ENCODE results near the gene TMED6.
"Not testable (repeated sequence)": the region's sequence is repeated elsewhere in the genome, so short reads cannot be mapped to it uniquely, and the experiment has no call there.

TMED6 gene

DNA sequence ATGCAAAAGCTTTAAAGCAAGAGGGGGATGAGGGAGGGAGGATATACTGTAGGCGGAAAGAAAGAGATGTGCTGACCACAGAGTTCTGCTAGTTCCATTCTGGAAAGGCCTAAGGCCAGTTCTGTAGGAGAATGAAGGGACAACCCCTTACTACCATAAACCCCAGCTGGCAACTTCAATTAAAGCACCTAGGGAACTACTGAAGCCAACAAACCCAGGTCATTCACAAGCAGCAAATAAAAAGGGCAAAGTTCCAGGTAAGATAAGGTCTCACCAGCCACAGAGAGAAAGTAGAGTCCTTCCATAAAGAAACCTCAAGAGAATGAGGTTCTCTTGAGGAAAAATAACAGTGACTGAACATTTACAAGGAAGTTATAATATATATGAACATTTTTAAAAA, 21.4 kb upstream of the TMED6 start:
- no peak for FAIRE-seq
- no peak for DNase-seq (ENCODE audit: insufficient read length, low spot score)
- no peak for TF ChIP-seq POLR2A (IDR thresholded peaks at IDR 0.05; ENCODE audit: low read depth, low read length)

DNA sequence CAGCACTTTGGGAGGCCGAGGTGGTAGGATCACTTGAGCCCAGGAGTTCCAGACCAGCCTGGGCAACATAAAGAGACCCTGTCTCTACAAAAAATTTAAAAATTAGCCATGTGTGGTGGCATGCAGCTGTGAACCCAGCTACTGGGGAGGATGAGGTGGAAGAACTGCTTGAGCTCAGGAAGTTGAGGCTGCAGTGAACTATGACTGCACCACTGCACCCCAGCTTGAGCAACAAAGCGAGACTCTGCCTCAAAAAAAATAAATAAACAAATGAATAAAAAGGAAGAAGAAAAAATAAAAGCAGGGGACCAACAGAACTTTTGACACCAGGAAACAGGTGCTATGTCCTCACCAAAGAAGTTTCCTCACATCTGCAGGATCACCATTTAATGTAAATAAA, 20.0 kb upstream of the TMED6 start:
- FAIRE-seq (no peak), DNase-seq (ENCODE audit: insufficient read length, low spot score) (no peak)
- TF ChIP-seq POLR2A (IDR thresholded peaks at IDR 0.05; ENCODE audit: low read depth, low read length) = no peak

DNA sequence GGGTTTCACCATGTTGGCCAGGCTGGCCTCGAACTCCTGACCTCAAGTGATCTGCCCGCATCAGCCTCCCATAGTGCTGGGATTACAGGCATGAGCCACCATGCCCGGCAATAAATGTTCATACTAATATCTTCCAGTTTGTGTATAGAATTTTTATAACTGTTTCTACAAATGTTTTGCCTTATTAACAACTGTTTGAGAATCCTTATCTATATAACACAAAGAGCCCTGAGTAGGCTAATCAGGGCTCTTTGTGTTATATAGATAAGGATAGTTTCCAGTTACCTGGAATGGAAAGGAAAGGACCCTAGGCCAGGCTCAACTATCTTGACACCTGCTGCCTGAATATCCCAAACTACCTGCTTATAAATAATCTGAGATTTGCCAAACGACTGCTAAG, 17.3 kb upstream of the TMED6 start:
- no peak for FAIRE-seq
- TF ChIP-seq POLR2A (IDR thresholded peaks at IDR 0.05; ENCODE audit: low read depth, low read length) = no peak
- DNase-seq (ENCODE audit: insufficient read length, low spot score) = no peak

DNA sequence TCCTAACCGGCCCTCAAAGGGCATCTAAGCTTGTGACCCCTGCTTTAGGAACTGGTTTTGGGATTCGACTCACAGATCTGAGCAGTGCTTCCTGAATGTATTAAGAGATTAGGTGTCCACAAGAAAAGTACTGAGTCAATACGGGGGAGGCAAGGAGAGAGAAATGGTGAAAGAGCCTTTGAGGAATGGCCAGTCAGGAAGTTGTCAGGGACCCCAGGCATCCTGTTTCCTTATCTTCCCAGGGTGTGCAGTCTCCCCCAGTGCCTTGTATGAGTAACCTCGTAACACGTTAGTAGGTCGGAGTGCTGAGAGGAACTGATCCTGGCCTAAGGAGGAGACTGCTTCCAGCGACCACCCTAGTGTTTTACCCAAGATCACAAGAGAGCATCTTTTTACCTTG, 16.4 kb upstream of the TMED6 start:
- DNase-seq (ENCODE audit: insufficient read length, low spot score) = no peak
- no peak for TF ChIP-seq POLR2A (IDR thresholded peaks at IDR 0.05; ENCODE audit: low read depth, low read length)
- no peak for FAIRE-seq

DNA sequence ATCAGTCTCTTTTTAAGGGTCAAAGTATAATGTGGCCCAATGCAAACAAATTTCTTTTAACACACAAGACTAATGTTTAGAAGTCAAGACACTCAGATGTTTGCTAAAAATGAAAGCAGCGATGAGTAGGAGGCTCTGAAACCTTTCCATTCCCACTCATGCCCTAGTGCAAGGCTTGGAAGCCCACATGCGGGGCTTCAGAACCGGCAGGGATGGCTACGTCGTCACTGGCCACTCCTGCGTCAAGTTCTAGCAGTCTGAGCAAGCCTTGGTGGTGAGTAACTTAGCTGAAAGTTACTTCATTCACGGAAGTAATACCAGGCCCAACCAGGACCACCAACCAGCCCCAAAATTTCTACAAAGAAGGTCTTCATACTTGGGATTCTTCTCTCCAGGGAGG, 14.8 kb upstream of the TMED6 start:
- TF ChIP-seq POLR2A (IDR thresholded peaks at IDR 0.05; ENCODE audit: low read depth, low read length) = no peak
- FAIRE-seq = no peak
- DNase-seq (ENCODE audit: insufficient read length, low spot score) = no peak

DNA sequence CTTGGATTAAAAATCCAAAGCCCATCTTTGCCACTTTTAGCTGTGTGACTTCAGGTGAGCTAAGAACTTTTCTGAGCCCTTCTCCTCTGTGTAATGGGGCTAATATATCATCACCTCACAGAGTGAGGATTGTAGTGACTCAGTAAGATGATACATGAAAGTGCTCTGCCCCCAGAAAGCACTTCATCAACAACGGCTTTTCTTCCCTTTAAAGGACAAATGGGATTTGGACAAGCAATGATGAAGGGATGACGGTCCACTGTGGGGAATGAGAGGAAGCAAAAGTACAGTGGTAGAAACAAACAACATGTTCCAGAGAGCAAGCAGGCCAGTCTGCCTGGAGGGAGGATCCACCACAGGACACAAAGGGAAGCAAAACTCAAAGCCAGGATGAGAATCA, 14.3 kb upstream of the TMED6 start:
- no peak for TF ChIP-seq POLR2A (IDR thresholded peaks at IDR 0.05; ENCODE audit: low read depth, low read length)
- FAIRE-seq (no peak), DNase-seq (ENCODE audit: insufficient read length, low spot score) (no peak)

DNA sequence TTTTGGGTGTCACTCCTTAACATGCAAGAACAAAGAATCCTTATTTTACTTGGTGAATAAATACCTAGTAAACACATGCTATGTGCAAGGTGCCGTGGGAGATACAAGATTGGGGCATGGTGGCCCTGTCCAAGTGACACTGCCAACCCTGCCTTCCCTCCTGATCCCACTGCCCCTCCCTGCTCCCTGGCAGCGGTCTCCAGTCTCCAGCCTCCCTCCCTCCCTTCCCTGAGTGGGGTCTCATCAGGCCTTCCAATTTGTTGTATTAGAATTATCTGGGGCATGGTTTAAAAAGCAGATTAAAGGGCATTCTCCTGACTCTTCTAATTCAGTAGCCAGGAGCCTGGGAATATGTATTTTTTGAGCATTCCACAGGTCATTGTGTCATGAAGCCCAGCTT, 12.5 kb upstream of the TMED6 start:
- DNase-seq (ENCODE audit: insufficient read length, low spot score) (no peak), FAIRE-seq (no peak)

DNA sequence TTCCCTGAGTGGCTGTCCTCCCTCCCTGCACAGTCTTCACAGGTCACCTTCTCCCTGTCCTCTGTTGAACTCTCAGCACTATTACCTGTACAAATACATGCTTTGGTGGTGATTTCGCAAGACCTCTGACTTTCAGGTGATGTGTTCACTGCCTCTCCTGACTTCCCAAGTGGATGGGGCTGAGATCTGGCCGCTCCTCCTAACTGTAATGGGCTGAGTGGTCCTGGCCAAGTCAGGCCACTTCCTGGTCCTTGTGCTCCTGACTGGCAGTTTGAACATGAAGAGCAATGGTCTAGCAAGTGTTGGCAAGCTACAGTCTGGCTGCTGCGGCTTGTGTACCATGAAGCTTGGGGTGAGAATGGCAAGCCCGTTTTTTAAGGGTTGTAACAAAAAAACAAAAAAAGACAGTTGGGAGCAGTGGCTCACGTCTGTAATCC, 11.7 kb upstream of the TMED6 start:
- DNase-seq (ENCODE audit: insufficient read length, low spot score) = no peak
- TF ChIP-seq POLR2A (IDR thresholded peaks at IDR 0.05; ENCODE audit: low read depth, low read length) = no peak
- FAIRE-seq = no peak

More for the DNA sequence above, 12.5 kb upstream of the TMED6 start:
- no peak for TF ChIP-seq POLR2A (IDR thresholded peaks at IDR 0.05; ENCODE audit: low read depth, low read length)

DNA sequence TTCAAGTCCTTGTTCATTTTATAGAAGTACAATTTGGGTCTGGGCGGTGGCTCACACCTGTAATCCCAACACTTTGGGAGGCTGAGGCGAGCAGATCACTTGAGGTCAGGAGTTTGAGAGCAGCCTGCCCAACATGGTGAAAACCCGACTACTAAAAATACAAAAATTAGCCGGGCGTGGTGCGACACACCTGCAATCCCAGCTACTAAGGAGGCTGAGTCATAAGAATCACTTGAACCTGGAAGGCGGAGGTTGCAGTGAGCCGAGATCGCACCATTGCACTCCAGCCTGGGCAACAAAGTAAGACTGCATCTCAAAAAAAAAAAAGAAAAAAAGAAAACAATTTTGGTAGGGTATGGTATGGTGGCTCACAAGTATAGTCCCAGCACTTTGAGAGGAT, 8.5 kb upstream of the TMED6 start:
- not testable (repeated sequence) for FAIRE-seq; DNase-seq (ENCODE audit: insufficient read length, low spot score)

DNA sequence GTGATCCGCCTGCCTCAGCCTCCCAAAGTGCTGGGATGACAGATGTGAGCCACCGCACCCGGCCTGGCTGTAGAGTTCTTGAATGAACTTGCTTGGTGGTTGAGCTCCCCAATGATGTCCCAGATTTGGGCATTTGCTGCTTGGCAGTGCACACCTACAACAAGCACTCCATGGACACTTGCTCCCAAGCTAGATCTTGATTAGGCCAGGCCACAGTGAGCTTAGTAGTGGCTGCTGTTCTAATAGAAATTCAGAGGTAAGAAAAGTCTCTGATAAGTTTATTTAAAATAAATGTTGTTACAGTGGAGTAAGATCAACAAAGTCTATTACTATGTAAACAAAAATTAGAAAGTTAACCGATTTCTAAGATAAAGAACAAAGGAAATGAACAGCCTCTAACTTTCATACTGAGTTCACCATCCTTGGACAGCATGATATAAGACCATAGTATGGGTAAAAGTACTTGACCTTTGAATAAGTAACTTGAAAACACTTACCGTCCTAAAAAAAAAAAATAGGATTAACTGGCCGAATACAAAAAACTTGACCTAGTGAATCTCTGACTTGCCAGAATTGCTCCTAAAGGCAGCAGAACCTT, 951 bp downstream of the TMED6 start:
- no peak for TF ChIP-seq POLR2A (IDR thresholded peaks at IDR 0.05; ENCODE audit: low read depth, low read length)
- DNase-seq (ENCODE audit: insufficient read length, low spot score) = no peak
- no peak for FAIRE-seq

DNA sequence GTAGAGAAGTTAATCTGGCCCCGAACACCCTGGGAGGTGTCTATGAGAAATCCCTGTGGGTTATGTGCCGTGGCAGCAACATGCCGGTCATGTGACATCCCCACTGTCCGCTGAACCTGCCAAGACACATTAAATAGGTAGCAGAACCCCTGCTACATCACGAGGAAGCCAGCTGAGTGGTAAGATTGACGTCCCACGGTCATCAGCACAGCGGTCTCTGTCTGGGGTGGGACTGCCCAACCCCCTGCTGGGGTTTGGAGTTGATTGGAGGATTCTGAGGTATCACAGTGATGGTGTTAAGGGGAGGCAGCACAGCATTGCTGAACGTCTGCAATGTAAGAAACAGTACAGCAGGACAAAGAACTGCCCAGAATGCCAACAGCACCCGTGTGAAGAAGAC, 2.0 kb downstream of the TMED6 start:
- no peak for DNase-seq (ENCODE audit: insufficient read length, low spot score)
- no peak for FAIRE-seq
- no peak for TF ChIP-seq POLR2A (IDR thresholded peaks at IDR 0.05; ENCODE audit: low read depth, low read length)

DNA sequence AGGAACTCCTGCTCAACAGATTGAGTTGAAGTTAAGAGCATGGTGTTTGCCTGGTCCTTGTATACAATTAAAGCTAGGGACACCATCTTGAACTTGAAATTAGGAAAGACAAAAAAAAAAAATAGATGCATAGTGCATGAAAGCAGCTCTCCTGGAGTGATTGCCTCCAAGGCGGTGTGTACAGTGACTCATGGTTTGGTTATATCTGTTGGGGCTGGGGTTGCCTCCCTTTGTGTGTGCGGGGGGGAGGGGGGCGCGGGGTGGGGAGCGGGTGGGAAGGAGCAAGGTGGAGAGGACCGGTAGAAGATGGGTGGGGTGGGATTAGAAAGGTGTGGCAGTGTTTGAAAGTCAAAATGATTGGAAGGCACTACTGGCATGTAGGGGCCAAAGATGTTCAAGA, 3.4 kb downstream of the TMED6 start:
- FAIRE-seq (no peak), DNase-seq (ENCODE audit: insufficient read length, low spot score) (no peak)
- TF ChIP-seq POLR2A (IDR thresholded peaks at IDR 0.05; ENCODE audit: low read depth, low read length) = no peak

DNA sequence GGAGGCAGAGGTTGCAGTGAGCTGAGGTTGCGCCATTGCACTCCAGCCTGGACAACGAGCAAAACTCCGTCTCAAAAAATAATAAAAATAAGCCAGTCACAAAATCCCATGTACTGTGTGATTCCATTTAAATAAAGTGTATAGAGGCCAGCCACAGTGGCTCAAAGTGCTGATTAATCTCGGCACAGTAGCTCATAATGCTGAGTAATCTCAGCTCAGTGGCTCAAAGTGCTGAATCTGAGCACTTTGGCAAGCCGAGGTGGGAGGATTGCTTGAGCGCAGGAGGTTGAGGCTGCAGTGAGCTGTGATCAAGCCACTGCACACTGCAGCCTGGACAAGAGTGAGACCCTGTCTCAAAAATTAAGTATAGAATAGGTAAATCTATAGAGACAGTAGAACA, 4.9 kb downstream of the TMED6 start:
- FAIRE-seq (no peak), DNase-seq (ENCODE audit: insufficient read length, low spot score) (no peak)
- TF ChIP-seq POLR2A (IDR thresholded peaks at IDR 0.05; ENCODE audit: low read depth, low read length) = no peak

DNA sequence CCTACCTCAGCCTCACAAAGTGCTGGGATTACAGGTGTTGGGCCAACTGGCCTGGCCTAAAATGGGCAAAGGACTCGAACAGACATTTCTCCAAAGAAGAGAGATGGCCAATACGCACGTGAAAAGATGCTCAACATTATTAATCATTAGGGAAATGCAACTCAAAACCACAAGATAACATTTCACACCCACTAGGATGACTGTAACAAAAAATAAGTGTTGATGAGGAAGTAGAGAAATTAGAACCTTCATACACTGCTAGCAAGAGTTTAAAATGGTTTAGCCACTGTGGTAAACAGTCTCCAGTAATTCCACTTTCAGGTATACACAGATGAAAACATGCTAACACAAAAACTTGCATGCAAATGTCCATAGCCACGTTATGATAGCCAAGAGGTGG, 5.7 kb downstream of the TMED6 start:
- DNase-seq (ENCODE audit: insufficient read length, low spot score) = no peak
- no peak for FAIRE-seq
- TF ChIP-seq POLR2A (IDR thresholded peaks at IDR 0.05; ENCODE audit: low read depth, low read length) = no peak

DNA sequence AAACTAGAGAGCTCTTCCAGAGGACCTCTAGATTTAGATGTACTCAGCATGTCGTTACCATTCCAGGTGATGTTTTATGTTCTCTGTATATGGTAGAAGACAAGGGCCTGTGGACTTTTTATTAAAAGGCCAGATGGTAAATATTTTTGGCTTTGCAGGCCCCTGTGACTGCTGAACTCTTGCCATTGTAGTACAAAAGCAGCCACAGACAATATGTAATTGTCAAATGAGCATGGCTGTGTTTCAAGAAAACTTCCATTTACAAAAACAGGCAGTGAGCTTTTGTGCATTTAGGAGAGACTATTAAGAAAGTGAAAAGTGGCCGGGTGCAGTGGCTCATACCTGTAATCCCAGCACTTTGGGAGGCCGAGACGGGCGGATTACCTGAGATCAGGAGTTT, 7.4 kb downstream of the TMED6 start:
- TF ChIP-seq POLR2A (IDR thresholded peaks at IDR 0.05; ENCODE audit: low read depth, low read length) = no peak
- no peak for DNase-seq (ENCODE audit: insufficient read length, low spot score)
- FAIRE-seq = no peak

DNA sequence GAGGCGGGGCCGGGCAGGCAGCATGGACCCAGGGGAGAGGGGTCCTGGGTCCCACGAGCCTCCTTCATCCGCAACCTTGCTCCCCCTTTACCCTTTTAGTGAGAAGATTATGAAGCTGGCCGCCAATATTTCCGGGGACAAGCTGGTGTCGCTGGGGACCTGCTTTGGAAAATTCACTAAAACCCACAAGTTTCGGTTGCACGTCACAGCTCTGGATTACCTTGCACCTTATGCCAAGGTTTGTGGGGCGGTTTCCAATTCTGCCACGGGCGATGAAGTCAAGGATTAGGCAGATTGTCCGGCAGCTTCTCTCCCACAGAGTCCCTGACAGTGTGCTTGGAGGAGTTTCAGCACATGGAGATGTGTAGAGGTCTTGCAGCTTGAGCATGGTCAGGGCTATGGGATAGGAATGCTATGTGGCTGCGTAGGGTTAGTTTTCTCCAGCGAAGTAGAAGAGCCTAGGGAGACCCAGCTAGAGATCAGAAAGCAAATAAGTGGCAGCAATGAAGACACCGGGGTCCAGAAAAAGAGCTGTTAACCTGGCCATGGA, 11.4 kb downstream of the TMED6 start:
- DNase-seq (ENCODE audit: insufficient read length, low spot score) = no peak
- no peak for TF ChIP-seq POLR2A (IDR thresholded peaks at IDR 0.05; ENCODE audit: low read depth, low read length)
- no peak for FAIRE-seq
